A549 (cell line): ENCODE results near the gene LRATD1. TPM values are rescaled to one million over a fixed set of nuclear protein-coding genes. Genes with fewer than 3 reads are reported as not detected.
A peak's percentile ranks its signal among the peaks of the same experiment; 100 is the strongest.

Source experiments
- ATAC-seq, 2 experiments: fragments of 200-7000 bp in 1 of 2; fragments of >200 bp in 1 of 2; cut with Nextera tagmentation in 1 of 2; cut with Tn5 transposase in 1 of 2; 3 replicates each; pipeline versions ENCODE4 v1.8.0 to v1.9.1; 2018 to 2020; ENCODE audit warnings: mild to moderate bottlenecking in 1 of 2, moderate library complexity in 1 of 2
- CTCF ChIA-PET: fragments of 300-600 bp; sonication (Branson Sonifier 250); formaldehyde crosslinking; extraction: SDS; loops from one replicate; lab custom pipeline; 2021; ENCODE audit warnings: antibody characterized with exemption, inconsistent platforms; lab: Yijun Ruan, JAX
- POLR2A ChIA-PET: fragments of 350-600 bp; formaldehyde crosslinking; extraction: SDS; loops from one replicate; lab custom pipeline; 2021; ENCODE audit warnings: antibody characterized with exemption, inconsistent platforms; lab: Yijun Ruan, JAX
- DNase-seq, 2 experiments: peaks; one replicate each; pipeline versions ENCODE4 v3.0.0 to v3.0.0-alpha.2; 2011 to 2016; ENCODE audit warnings: low read depth in 1 of 2, low spot score in 1 of 2
- FAIRE-seq: peaks from 2 replicates; lab custom pipeline; 2011; peaks lifted over from hg19 to GRCh38; lab: Jason Lieb, UNC
- H3K27ac ChIP-seq, 2 experiments: fragments of >200 bp; sonication (Bioruptor Twin); formaldehyde crosslinking; 3 replicates each; pipeline ENCODE4 v1.5.1; 2016 to 2017
- H3K4me1 ChIP-seq: fragments of >200 bp; sonication (Bioruptor Twin); formaldehyde crosslinking; 3 replicates; pipeline ENCODE4 v1.6.1; 2016
- H3K4me2 ChIP-seq: fragments of >200 bp; sonication (Bioruptor Twin); formaldehyde crosslinking; 3 replicates; pipeline ENCODE4 v1.6.1; 2016
- H3K4me3 ChIP-seq: fragments of >200 bp; sonication (Bioruptor Twin); formaldehyde crosslinking; 3 replicates; pipeline ENCODE4 v1.5.1; 2016
- H3K9me3 ChIP-seq: fragments of >200 bp; sonication (Bioruptor Twin); formaldehyde crosslinking; 3 replicates; pipeline ENCODE4 v1.6.1; 2016
- BHLHE40 ChIP-seq: IDR thresholded peaks from 2 replicates; pipeline ENCODE4 v1.6.1; 2012; ENCODE audit warnings: low read depth, low read length, inconsistent platforms
- CBX8 ChIP-seq: fragments of 200-600 bp; sonication (generic); IDR thresholded peaks from 2 replicates; pipeline ENCODE4 v1.6.1; 2016
- CEBPB ChIP-seq, 2 experiments: fragments of >200 bp in 1 of 2; sonication (Bioruptor Twin) in 1 of 2; formaldehyde crosslinking in 1 of 2; IDR thresholded peaks; 2 replicates each; pipeline ENCODE4 v1.6.1; 2012 to 2016
- EHMT2 ChIP-seq: fragments of 200-600 bp; sonication (generic); IDR thresholded peaks from 2 replicates; pipeline ENCODE4 v1.6.1; 2016; ENCODE audit warnings: antibody characterized with exemption, low read depth, mild to moderate bottlenecking, moderate library complexity
- ESRRA ChIP-seq: fragments of 150-350 bp; IDR thresholded peaks from 2 replicates; pipeline ENCODE4 v1.6.1; 2014; ENCODE audit warnings: mild to moderate bottlenecking, low read length, borderline replicate concordance
- FOSB ChIP-seq: fragments of 250-450 bp; sonication (Bioruptor Pico); IDR thresholded peaks from 2 replicates; pipeline ENCODE4 v1.5.0; 2020; ENCODE audit warnings: mild to moderate bottlenecking, moderate library complexity
- FOSL2 ChIP-seq, 2 experiments: fragments of 450-650 bp in 1 of 2; fragments of >200 bp in 1 of 2; sonication (Bioruptor Twin) in 1 of 2; formaldehyde crosslinking; IDR thresholded peaks; 2 replicates each; pipeline versions ENCODE4 v1.5.0 to v1.6.1; 2016 to 2020; ENCODE audit warnings: mild to moderate bottlenecking in 1 of 2, moderate library complexity in 1 of 2
- FOXS1 ChIP-seq: fragments of 250-450 bp; sonication (Bioruptor Pico); IDR thresholded peaks from 2 replicates; pipeline ENCODE4 v1.5.0; 2020; ENCODE audit warnings: mild to moderate bottlenecking, moderate library complexity
- HEYL ChIP-seq: fragments of 250-450 bp; sonication (Bioruptor Pico); IDR thresholded peaks from 2 replicates; pipeline ENCODE4 v1.8.0; 2021; ENCODE audit warnings: mild to moderate bottlenecking, moderate library complexity
- HOXB13 ChIP-seq: fragments of 250-450 bp; sonication (Bioruptor Pico); IDR thresholded peaks from 2 replicates; pipeline ENCODE4 v1.5.0; 2020; ENCODE audit warnings: low read depth, mild to moderate bottlenecking, moderate library complexity
- JUNB ChIP-seq: fragments of >200 bp; sonication (Bioruptor Twin); formaldehyde crosslinking; IDR thresholded peaks from 2 replicates; pipeline ENCODE4 v1.6.1; 2016
- KDM5A ChIP-seq: fragments of 200-600 bp; sonication (generic); IDR thresholded peaks from 2 replicates; pipeline ENCODE4 v1.6.1; 2016; ENCODE audit warnings: antibody characterized with exemption, mild to moderate bottlenecking
- MAFK ChIP-seq: fragments of 450-650 bp; IDR thresholded peaks from 2 replicates; pipeline ENCODE4 v1.6.1; 2014; ENCODE audit not compliant: partially characterized antibody
- MAZ ChIP-seq: fragments of 150-350 bp; IDR thresholded peaks from 2 replicates; pipeline ENCODE4 v1.6.1; 2014; ENCODE audit warnings: antibody characterized with exemption, low read depth, low read length, borderline replicate concordance
- NR3C1 ChIP-seq: fragments of >200 bp; sonication (Bioruptor Twin); formaldehyde crosslinking; IDR thresholded peaks from 3 replicates; pipeline ENCODE4 v1.6.1; 2017
- POLR2A ChIP-seq: IDR thresholded peaks from 2 replicates; pipeline ENCODE4 v1.6.1; 2012; ENCODE audit warnings: mild to moderate bottlenecking, low read length
- RARB ChIP-seq: fragments of 250-450 bp; sonication (Bioruptor Pico); IDR thresholded peaks from 2 replicates; pipeline ENCODE4 v1.8.0; 2021; ENCODE audit warnings: mild to moderate bottlenecking, moderate library complexity
- RCOR1 ChIP-seq: fragments of 150-350 bp; IDR thresholded peaks from 2 replicates; pipeline ENCODE4 v1.6.1; 2014; ENCODE audit warnings: antibody characterized with exemption, low read length, low read depth
- RNF2 ChIP-seq: fragments of 200-600 bp; sonication (generic); IDR thresholded peaks from 2 replicates; pipeline ENCODE4 v1.6.1; 2016; ENCODE audit warnings: low read depth, mild to moderate bottlenecking, antibody characterized with exemption, moderate library complexity, borderline replicate concordance
- TP53 ChIP-seq: fragments of 250-450 bp; sonication (Bioruptor Pico); IDR thresholded peaks from 2 replicates; pipeline ENCODE4 v1.5.0; 2021; ENCODE audit warnings: mild to moderate bottlenecking, moderate library complexity
- ZC3H11A ChIP-seq: fragments of 450-650 bp; IDR thresholded peaks from 2 replicates; pipeline ENCODE4 v1.6.1; 2014; ENCODE audit warnings: antibody characterized with exemption, mild to moderate bottlenecking
- ZSCAN20 ChIP-seq: fragments of 250-450 bp; sonication (Bioruptor Pico); IDR thresholded peaks from 2 replicates; pipeline ENCODE4 v1.8.0; 2022; ENCODE audit warnings: mild to moderate bottlenecking, moderate library complexity
- WGBS: methylation state at CpG from one replicate; pipeline ENCODE4 v1.1.6; 2017; ENCODE audit errors: missing lambda C conversion rate; 5-methylcytosine and 5-hydroxymethylcytosine counted together
- polyA plus RNA-seq, 4 experiments: library from polyadenylated mRNA; depleted of rRNA in 3 of 4; stranded (reverse); fragments of >200 nt; fragmentation: RNase III in 1 of 4; extraction: RNeasy Plus Mini Kit Qiagen cat#74134 plus additional on column Dnase treatment in 1 of 4; gene quantifications; 2 replicates in 3 of 4; 3 replicates in 1 of 4; pipeline ENCODE4 v1.2.3, GENCODE V29; 2011 to 2017
- TF ChIP-seq, protein P1 (sequence below): fragments of >200 bp; sonication (Bioruptor Twin); formaldehyde crosslinking; IDR thresholded peaks from 3 replicates; pipeline ENCODE4 v1.6.1; 2016
- TF ChIP-seq, protein P2 (sequence below): fragments of 250-450 bp; sonication (Bioruptor Pico); IDR thresholded peaks from 2 replicates; pipeline ENCODE4 v1.5.0; 2020; ENCODE audit warnings: low read depth, mild to moderate bottlenecking, moderate library complexity
- TF ChIP-seq, protein P3 (sequence below): fragments of 150-350 bp; IDR thresholded peaks from 2 replicates; pipeline ENCODE4 v1.6.1; 2014; ENCODE audit warnings: low read depth, mild to moderate bottlenecking, low read length
- TF ChIP-seq, protein P4 (sequence below): fragments of >200 bp; sonication (Bioruptor Twin); formaldehyde crosslinking; IDR thresholded peaks from 2 replicates; pipeline ENCODE4 v1.6.1; 2016

LRATD1 gene
- polyA plus RNA-seq, 2 of the 4 experiments (the other 2 are of a cell fraction): 0.05 TPM; not detected in 1

DNA sequence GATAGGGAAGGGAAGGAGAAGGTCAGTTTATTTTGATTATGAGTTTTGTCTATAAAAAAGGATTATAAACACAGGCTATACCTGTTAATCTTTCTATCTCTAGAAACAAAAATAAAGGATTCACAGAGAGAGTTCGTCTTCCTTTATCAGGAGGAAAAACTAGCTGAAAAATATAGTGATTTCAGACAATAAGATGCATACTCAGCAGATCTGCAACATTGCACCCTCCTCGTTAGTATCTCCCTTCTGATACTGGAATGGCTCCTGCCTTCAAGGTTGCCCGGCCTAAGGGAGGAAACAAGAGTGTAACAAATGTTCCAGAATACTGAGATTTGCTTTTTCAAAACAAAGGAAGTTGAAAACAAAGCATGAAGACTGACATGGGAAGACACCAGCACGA, 48.7 kb upstream of the LRATD1 start:
- WGBS: 3% methylated on average over 4 of the region's 4 CpGs
- no peak overlapping the region for H3K4me3 ChIP-seq
- DNase-seq (no peak), FAIRE-seq (no peak), ATAC-seq (no peak)
- CTCF ChIA-PET: no interaction called here
- no peaks in the 10 kb centered on the region for H3K9me3 ChIP-seq
- no peaks in the 10 kb centered on the region for H3K4me1 ChIP-seq
- TF ChIP-seq POLR2A: no peak
- peak; percentile 71 for TF ChIP-seq MAFK
- POLR2A ChIA-PET: no interaction called here
- H3K27ac ChIP-seq: no peak overlapping the region
- H3K4me2 ChIP-seq: no peak overlapping the region

DNA sequence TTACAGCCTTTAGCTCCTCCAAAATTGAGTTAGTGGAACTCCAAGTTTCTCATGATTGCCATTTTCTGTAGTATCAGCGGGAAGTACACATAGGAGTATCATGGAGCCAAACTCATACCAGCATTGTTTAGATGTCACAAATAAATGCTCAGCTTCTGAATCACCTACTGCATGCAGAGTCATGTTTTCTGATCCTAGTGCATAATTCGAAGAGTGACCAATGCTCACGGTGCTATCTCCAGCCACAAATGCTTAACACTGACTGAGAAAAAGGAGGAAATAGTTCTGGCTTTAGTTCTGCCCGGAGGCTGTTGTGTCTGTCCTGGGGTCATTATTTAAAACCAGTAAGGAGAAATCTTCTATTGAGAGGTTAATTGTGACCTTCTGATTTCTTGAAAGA, 45.4 kb upstream of the LRATD1 start:
- no peaks in the 10 kb centered on the region for H3K4me1 ChIP-seq
- no peaks in the 10 kb centered on the region for H3K9me3 ChIP-seq
- H3K27ac ChIP-seq: no peak overlapping the region
- WGBS: 2% methylated on average over 4 of the region's 4 CpGs
- H3K4me2 ChIP-seq: no peak overlapping the region
- H3K4me3 ChIP-seq: no peak overlapping the region
- TF ChIP-seq, protein P1, sequence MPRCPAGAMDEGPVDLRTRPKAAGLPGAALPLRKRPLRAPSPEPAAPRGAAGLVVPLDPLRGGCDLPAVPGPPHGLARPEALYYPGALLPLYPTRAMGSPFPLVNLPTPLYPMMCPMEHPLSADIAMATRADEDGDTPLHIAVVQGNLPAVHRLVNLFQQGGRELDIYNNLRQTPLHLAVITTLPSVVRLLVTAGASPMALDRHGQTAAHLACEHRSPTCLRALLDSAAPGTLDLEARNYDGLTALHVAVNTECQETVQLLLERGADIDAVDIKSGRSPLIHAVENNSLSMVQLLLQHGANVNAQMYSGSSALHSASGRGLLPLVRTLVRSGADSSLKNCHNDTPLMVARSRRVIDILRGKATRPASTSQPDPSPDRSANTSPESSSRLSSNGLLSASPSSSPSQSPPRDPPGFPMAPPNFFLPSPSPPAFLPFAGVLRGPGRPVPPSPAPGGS: no peak
- TF ChIP-seq MAZ (no peak), NR3C1 (no peak), ESRRA (no peak), RARB (CRISPR knock-in tag) (no peak)
- TF ChIP-seq, all 56 proteins: peak for 0
- FAIRE-seq (no peak), ATAC-seq (no peak), DNase-seq (no peak)
- ChIA-PET POLR2A (no interaction called here), CTCF (interaction anchor here (1.2 kb wide), 1 partner anchor 34 kb away, joined by 6 read pairs; no protein-coding TSS in a partner anchor)

DNA sequence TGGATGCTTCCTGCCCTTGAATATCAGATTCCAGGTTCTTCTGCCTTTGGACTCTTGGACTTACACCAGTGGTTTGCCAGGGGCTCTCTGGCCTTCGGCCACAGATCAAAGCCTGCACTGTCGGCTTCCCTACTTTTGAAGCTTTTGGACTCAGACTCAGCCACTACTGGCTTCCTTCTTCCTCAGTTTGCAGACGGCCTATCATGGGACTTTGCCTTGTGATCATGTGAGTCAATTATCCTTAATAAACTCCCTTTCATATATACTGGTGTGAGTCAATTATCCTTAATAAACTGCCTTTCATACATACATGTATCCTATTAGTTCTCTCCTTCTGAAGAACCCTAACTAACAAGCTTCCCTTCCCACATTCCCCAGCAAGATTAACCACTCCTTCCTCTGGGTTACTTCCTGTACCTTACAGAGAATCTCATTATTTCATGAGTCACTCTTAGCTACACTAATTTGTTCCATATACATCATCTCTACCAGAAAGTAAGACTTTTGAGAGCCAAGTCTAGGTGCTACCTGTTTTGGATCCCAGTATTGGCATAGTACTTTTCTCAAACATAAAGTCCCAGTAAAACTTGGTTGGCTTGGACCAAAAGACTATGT, 31.3 kb upstream of the LRATD1 start:
- WGBS: 0% methylated on average over 3 of the region's 3 CpGs
- CTCF ChIA-PET: no interaction called here
- FAIRE-seq: no peak
- H3K4me2 ChIP-seq: no peak overlapping the region
- TF ChIP-seq JUNB (no peak), FOSB (CRISPR knock-in tag) (no peak), NR3C1 (no peak), HEYL (CRISPR knock-in tag) (no peak), CEBPB (IDR thresholded peaks at IDR 0.05) (no peak), RCOR1 (no peak), BHLHE40 (no peak), ZSCAN20 (CRISPR knock-in tag) (no peak), ZC3H11A (no peak), TP53 (no peak)
- TF ChIP-seq, protein P2, sequence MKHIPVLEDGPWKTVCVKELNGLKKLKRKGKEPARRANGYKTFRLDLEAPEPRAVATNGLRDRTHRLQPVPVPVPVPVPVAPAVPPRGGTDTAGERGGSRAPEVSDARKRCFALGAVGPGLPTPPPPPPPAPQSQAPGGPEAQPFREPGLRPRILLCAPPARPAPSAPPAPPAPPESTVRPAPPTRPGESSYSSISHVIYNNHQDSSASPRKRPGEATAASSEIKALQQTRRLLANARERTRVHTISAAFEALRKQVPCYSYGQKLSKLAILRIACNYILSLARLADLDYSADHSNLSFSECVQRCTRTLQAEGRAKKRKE (CRISPR knock-in tag): no peak
- TF ChIP-seq, protein P3, sequence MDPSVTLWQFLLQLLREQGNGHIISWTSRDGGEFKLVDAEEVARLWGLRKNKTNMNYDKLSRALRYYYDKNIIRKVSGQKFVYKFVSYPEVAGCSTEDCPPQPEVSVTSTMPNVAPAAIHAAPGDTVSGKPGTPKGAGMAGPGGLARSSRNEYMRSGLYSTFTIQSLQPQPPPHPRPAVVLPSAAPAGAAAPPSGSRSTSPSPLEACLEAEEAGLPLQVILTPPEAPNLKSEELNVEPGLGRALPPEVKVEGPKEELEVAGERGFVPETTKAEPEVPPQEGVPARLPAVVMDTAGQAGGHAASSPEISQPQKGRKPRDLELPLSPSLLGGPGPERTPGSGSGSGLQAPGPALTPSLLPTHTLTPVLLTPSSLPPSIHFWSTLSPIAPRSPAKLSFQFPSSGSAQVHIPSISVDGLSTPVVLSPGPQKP: no peak
- no peak for ATAC-seq
- no peak overlapping the region for H3K27ac ChIP-seq
- DNase-seq: no peak
- no peak overlapping the region for H3K4me3 ChIP-seq
- H3K9me3 ChIP-seq: no peaks in the 10 kb centered on the region
- no peaks in the 10 kb centered on the region for H3K4me1 ChIP-seq
- POLR2A ChIA-PET: no interaction called here

DNA sequence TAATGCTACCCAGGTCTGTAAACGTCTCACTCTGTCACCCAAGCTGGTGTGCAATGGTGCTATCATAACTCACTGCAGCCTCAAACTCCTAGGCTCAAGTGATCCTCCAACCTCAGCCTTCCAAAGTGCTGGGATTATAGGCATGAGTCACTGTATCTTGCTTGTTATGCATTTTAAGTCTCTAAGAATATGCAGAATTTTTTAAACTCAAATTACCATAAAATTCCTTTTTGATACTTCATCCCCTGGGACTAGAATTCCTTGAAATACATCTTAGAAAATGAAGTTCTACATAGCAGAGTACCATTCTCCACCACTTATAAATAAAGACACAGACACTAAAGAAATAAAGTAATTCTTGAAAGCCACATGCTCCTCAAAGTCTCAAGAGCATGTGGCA, 30.2 kb upstream of the LRATD1 start:
- ChIA-PET CTCF (no interaction called here), POLR2A (no interaction called here)
- Histone ChIP-seq H3K4me3 (no peak overlapping the region), H3K27ac (no peak overlapping the region), H3K4me2 (no peak overlapping the region), H3K4me1 (no peaks in the 10 kb centered on the region), H3K9me3 (no peaks in the 10 kb centered on the region)
- TF ChIP-seq EHMT2: no peak
- no peak for TF ChIP-seq POLR2A
- no peak for TF ChIP-seq HOXB13 (CRISPR knock-in tag)
- no peak for TF ChIP-seq FOSL2 (IDR thresholded peaks at IDR 0.05)
- TF ChIP-seq FOSL2 (CRISPR knock-in tag; IDR thresholded peaks at IDR 0.05): no peak
- no peak for TF ChIP-seq KDM5A
- no peak for TF ChIP-seq RARB (CRISPR knock-in tag)
- TF ChIP-seq RNF2: no peak
- no peak for TF ChIP-seq CBX8
- TF ChIP-seq FOXS1 (CRISPR knock-in tag): no peak
- TF ChIP-seq, protein P4, sequence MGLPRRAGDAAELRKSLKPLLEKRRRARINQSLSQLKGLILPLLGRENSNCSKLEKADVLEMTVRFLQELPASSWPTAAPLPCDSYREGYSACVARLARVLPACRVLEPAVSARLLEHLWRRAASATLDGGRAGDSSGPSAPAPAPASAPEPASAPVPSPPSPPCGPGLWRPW: no peak
- DNase-seq: no peak
- FAIRE-seq: no peak
- WGBS: 4% methylated on average over 1 of the region's 1 CpG
- ATAC-seq: no peak
